A549 (cell line): ENCODE results near the gene TLCD3B. TPM values are rescaled to one million over a fixed set of nuclear protein-coding genes. Genes with fewer than 3 reads are reported as not detected.

Experiments
- ATAC-seq, 2 experiments: fragments of 200-7000 bp in 1 of 2; fragments of >200 bp in 1 of 2; cut with Nextera tagmentation in 1 of 2; cut with Tn5 transposase in 1 of 2; 3 replicates each; pipeline versions ENCODE4 v1.8.0 to v1.9.1; 2018 to 2020; ENCODE audit warnings: mild to moderate bottlenecking in 1 of 2, moderate library complexity in 1 of 2
- CTCF ChIA-PET: fragments of 300-600 bp; sonication (Branson Sonifier 250); formaldehyde crosslinking; extraction: SDS; loops from one replicate; lab custom pipeline; 2021; ENCODE audit warnings: antibody characterized with exemption, inconsistent platforms; lab: Yijun Ruan, JAX
- POLR2A ChIA-PET: fragments of 350-600 bp; formaldehyde crosslinking; extraction: SDS; loops from one replicate; lab custom pipeline; 2021; ENCODE audit warnings: antibody characterized with exemption, inconsistent platforms; lab: Yijun Ruan, JAX
- DNase-seq, 2 experiments: peaks; one replicate each; pipeline versions ENCODE4 v3.0.0 to v3.0.0-alpha.2; 2011 to 2016; ENCODE audit warnings: low read depth in 1 of 2, low spot score in 1 of 2
- FAIRE-seq: peaks from 2 replicates; lab custom pipeline; 2011; peaks lifted over from hg19 to GRCh38; lab: Jason Lieb, UNC
- H3K27ac ChIP-seq, 2 experiments: fragments of >200 bp; sonication (Bioruptor Twin); formaldehyde crosslinking; 3 replicates each; pipeline ENCODE4 v1.5.1; 2016 to 2017
- H3K4me1 ChIP-seq: fragments of >200 bp; sonication (Bioruptor Twin); formaldehyde crosslinking; 3 replicates; pipeline ENCODE4 v1.6.1; 2016
- H3K4me2 ChIP-seq: fragments of >200 bp; sonication (Bioruptor Twin); formaldehyde crosslinking; 3 replicates; pipeline ENCODE4 v1.6.1; 2016
- H3K4me3 ChIP-seq: fragments of >200 bp; sonication (Bioruptor Twin); formaldehyde crosslinking; 3 replicates; pipeline ENCODE4 v1.5.1; 2016
- H3K9me3 ChIP-seq: fragments of >200 bp; sonication (Bioruptor Twin); formaldehyde crosslinking; 3 replicates; pipeline ENCODE4 v1.6.1; 2016
- ATOH8 ChIP-seq: fragments of 250-450 bp; sonication (Bioruptor Pico); IDR thresholded peaks from 2 replicates; pipeline ENCODE4 v1.5.0; 2020; ENCODE audit warnings: low read depth, mild to moderate bottlenecking, moderate library complexity
- CHD2 ChIP-seq: fragments of 150-350 bp; IDR thresholded peaks from 2 replicates; pipeline ENCODE4 v1.6.1; 2014; ENCODE audit warnings: low read length; ENCODE audit not compliant: partially characterized antibody
- CHD4 ChIP-seq: fragments of 200-600 bp; sonication (generic); IDR thresholded peaks from 2 replicates; pipeline ENCODE4 v1.6.1; 2016; ENCODE audit warnings: antibody characterized with exemption, mild to moderate bottlenecking, borderline replicate concordance
- CTCF ChIP-seq: fragments of >200 bp; sonication (Bioruptor Twin); formaldehyde crosslinking; IDR thresholded peaks from 3 replicates; pipeline ENCODE4 v1.5.1; 2016
- E2F6 ChIP-seq: IDR thresholded peaks from 2 replicates; pipeline ENCODE4 v1.6.1; 2012; ENCODE audit warnings: low read depth, borderline replicate concordance
- ELK1 ChIP-seq: fragments of 150-350 bp; IDR thresholded peaks from 2 replicates; pipeline ENCODE4 v1.6.1; 2014; ENCODE audit warnings: low read depth, mild to moderate bottlenecking, low read length
- ESRRA ChIP-seq: fragments of 150-350 bp; IDR thresholded peaks from 2 replicates; pipeline ENCODE4 v1.6.1; 2014; ENCODE audit warnings: mild to moderate bottlenecking, low read length, borderline replicate concordance
- HDAC2 ChIP-seq: fragments of 200-600 bp; sonication (generic); IDR thresholded peaks from 2 replicates; pipeline ENCODE4 v1.6.1; 2016
- HES2 ChIP-seq: fragments of >200 bp; sonication (Bioruptor Twin); formaldehyde crosslinking; IDR thresholded peaks from 2 replicates; pipeline ENCODE4 v1.6.1; 2016
- HMGXB4 ChIP-seq: fragments of 250-450 bp; sonication (Bioruptor Pico); IDR thresholded peaks from 2 replicates; pipeline ENCODE4 v1.5.0; 2021; ENCODE audit warnings: mild to moderate bottlenecking, moderate library complexity, borderline replicate concordance
- HOXA7 ChIP-seq: fragments of 250-450 bp; sonication (Bioruptor Pico); IDR thresholded peaks from 2 replicates; pipeline ENCODE4 v1.5.0; 2020; ENCODE audit warnings: mild to moderate bottlenecking, moderate library complexity
- JUN ChIP-seq, 2 experiments: fragments of >200 bp; sonication (Bioruptor Twin); formaldehyde crosslinking; IDR thresholded peaks; 2 replicates in 1 of 2; 3 replicates in 1 of 2; pipeline ENCODE4 v1.6.1; 2016 to 2017
- JUNB ChIP-seq: fragments of >200 bp; sonication (Bioruptor Twin); formaldehyde crosslinking; IDR thresholded peaks from 2 replicates; pipeline ENCODE4 v1.6.1; 2016
- KDM5A ChIP-seq: fragments of 200-600 bp; sonication (generic); IDR thresholded peaks from 2 replicates; pipeline ENCODE4 v1.6.1; 2016; ENCODE audit warnings: antibody characterized with exemption, mild to moderate bottlenecking
- MAFK ChIP-seq: fragments of 450-650 bp; IDR thresholded peaks from 2 replicates; pipeline ENCODE4 v1.6.1; 2014; ENCODE audit not compliant: partially characterized antibody
- MAX ChIP-seq: IDR thresholded peaks from 2 replicates; pipeline ENCODE4 v1.6.1; 2012
- PBX3 ChIP-seq: IDR thresholded peaks from 2 replicates; pipeline ENCODE4 v1.6.1; 2012
- RNF2 ChIP-seq: fragments of 200-600 bp; sonication (generic); IDR thresholded peaks from 2 replicates; pipeline ENCODE4 v1.6.1; 2016; ENCODE audit warnings: low read depth, mild to moderate bottlenecking, antibody characterized with exemption, moderate library complexity, borderline replicate concordance
- ZC3H11A ChIP-seq: fragments of 450-650 bp; IDR thresholded peaks from 2 replicates; pipeline ENCODE4 v1.6.1; 2014; ENCODE audit warnings: antibody characterized with exemption, mild to moderate bottlenecking
- ZNF302 ChIP-seq: fragments of 250-450 bp; sonication (Bioruptor Pico); IDR thresholded peaks from 2 replicates; pipeline ENCODE4 v1.9.0; 2021; ENCODE audit warnings: inconsistent platforms, mild to moderate bottlenecking, moderate library complexity
- WGBS: methylation state at CpG from one replicate; pipeline ENCODE4 v1.1.6; 2017; ENCODE audit errors: missing lambda C conversion rate; 5-methylcytosine and 5-hydroxymethylcytosine counted together
- polyA plus RNA-seq, 4 experiments: library from polyadenylated mRNA; depleted of rRNA in 3 of 4; stranded (reverse); fragments of >200 nt; fragmentation: RNase III in 1 of 4; extraction: RNeasy Plus Mini Kit Qiagen cat#74134 plus additional on column Dnase treatment in 1 of 4; gene quantifications; 2 replicates in 3 of 4; 3 replicates in 1 of 4; pipeline ENCODE4 v1.2.3, GENCODE V29; 2011 to 2017

TLCD3B gene
- polyA plus RNA-seq, 2 of the 4 experiments (the other 2 are of a cell fraction): 0.30 to 0.68 TPM

GRCh38 chr16:30011714-30012504, 19.2 kb downstream of the TLCD3B start:
- TF ChIP-seq JUN (IDR thresholded peaks at IDR 0.05): no peak
- TF ChIP-seq HES2: no peak
- TF ChIP-seq ZNF302 (CRISPR knock-in tag): no peak
- no peak for TF ChIP-seq ZC3H11A
- no peak for TF ChIP-seq RNF2
- TF ChIP-seq PBX3: no peak
- no peak for TF ChIP-seq ESRRA
- no peak for TF ChIP-seq ELK1
- TF ChIP-seq, all 56 proteins: peak for 0
- H3K4me1 ChIP-seq: 0 out of 3 replicates have a peak, but pooled peaks cover 3% of the 10 kb centered on the region
- peak overlapping the region; percentile 91 for H3K4me2 ChIP-seq
- ATAC-seq: no peak
- CTCF ChIA-PET: interaction anchor here (1.0 kb wide), 2 partner anchors 16 to 155 kb away, joined by 3 read pairs; partner anchors contain the start of gene INO80E
- WGBS: 88% methylated on average over 31 of the region's 31 CpGs
- DNase-seq: no peak
- POLR2A ChIA-PET: no interaction called here
- peak overlapping the region; percentile 62 for H3K4me3 ChIP-seq
- no peaks in the 10 kb centered on the region for H3K9me3 ChIP-seq
- H3K27ac ChIP-seq: peak overlapping the region; percentile 48 to 82; a peak in 4 of 6 replicates
- FAIRE-seq: no peak

- 16% methylated on average over 22 of the region's 99 CpGs for WGBS
- H3K4me1 ChIP-seq: 0 out of 3 replicates have a peak, but pooled peaks cover 3% of the 10 kb centered on the region
- no peaks in the 10 kb centered on the region for H3K9me3 ChIP-seq
- POLR2A ChIA-PET: no interaction called here
- TF ChIP-seq CHD4: no peak
- TF ChIP-seq PBX3: no peak
- no peak for TF ChIP-seq KDM5A
- no peak for TF ChIP-seq MAFK
- TF ChIP-seq HDAC2: no peak
- TF ChIP-seq HOXA7: no peak
- peak; percentile 75 for TF ChIP-seq E2F6
- TF ChIP-seq ATOH8 (CRISPR knock-in tag): no peak
- no peak for TF ChIP-seq JUNB
- TF ChIP-seq MAX: peak; percentile 78
- TF ChIP-seq CHD2: no peak
- TF ChIP-seq CTCF: no peak
- no peak for TF ChIP-seq HMGXB4 (CRISPR knock-in tag)
- TF ChIP-seq, all 56 proteins: peak for 2
- DNase-seq (no peak), FAIRE-seq (no peak), ATAC-seq (peak; percentile 57 to 62)
- CTCF ChIA-PET: interaction anchor here (1.1 to 3.2 kb wide), 3 partner anchors 10 to 147 kb away, joined by 4 to 9 read pairs (median 7); partner anchors contain the start of gene CDIPT
- Histone ChIP-seq H3K4me3 (peak within 1 kb of the TSS; percentile 62), H3K4me2 (peak within 1 kb of the TSS; percentile 91), H3K27ac (peak within 1 kb of the TSS; percentile 48 to 82; a peak in 5 of 6 replicates)
Observed at GRCh38 chr16:30010844-30011713, 20.0 kb downstream of the TLCD3B start, which contains the start of gene DOC2A. TSS of gene DOC2A (minus strand) at chr16:30011027. CDS start at chr16:30010222, 805 bp downstream.
